NCI-H1930 (cell line): ENCODE results near the gene GLIS1.

Experiments
- DNase-seq, 2 experiments: peaks; one replicate each; lab custom pipeline; 2025; lab: John Stamatoyannopoulos, UW

GLIS1 gene

DNA sequence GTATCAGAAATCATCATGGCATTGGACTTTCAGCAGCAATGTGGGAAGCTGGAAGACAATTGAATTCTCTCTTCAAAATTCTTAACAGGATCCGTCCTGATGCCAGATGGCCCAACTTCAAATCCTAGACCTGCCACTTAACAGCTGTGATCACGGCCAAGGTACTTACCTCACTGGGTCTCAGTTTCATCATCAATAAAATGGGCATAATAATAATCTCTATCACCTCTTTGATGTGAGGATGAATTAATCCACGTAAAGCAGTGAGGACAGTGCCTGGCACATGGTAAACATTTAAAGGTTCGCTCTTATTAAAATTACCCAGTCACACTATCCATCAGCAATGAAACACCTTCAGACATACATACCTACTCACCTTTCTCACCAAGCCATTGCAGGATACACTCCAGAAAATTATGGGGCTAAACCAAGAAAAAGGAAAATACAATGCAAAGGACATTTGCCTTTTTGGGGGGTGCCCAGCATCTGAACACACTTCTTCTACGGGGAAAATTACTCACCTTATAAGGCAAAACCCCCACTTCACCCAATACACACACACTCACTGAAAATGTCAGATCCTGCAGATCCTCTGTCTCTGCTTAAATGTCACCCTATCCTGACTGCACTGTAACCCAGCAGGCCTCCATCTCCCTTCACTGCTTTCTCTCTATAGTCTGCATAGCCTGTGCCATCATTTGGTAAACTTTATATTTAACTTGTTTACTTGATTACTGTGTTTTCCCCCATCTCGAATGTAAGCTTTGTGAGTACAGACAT lies 21.7 kb downstream of the GLIS1 start:
- no peak for DNase-seq

DNA sequence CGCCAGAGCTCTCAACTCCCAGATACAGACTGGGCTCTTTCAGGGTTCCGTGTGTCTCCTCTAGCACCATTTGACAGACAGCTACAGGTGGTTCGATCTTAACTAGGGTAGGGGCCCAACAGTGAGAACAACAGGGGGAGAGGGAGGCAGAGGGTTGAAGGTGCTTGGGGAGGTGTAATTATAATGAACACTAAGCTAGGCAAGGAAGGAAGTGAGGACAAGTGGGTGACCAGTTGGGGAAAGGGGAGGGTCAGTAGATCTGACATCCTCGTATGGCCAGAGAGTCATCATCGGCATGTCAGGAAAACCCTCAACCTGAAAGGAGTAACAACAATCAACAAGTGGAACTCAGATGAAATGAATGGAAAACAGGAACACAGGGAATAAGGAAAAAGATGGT lies 22.8 kb downstream of the GLIS1 start:
- no peak for DNase-seq

DNA sequence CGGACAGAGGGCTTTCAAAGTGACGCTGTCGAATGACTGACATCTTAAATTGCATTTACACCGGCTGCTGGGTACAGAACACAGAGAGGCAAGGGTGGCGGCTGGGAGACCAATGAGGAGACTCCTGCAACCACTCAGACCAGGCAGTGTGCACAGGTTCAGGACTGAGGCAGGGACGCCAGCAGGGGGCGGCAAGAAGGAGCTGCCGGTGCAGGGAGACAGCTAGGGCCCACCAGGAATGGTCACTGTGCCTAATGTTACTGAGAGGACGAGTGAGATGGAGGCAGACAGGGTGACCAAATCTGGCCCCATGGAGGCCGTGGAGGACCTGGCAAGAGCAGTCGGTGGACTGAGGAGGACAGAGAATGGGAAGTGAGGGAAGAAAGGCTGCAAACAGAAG lies 23.5 kb downstream of the GLIS1 start:
- no peak for DNase-seq

DNA sequence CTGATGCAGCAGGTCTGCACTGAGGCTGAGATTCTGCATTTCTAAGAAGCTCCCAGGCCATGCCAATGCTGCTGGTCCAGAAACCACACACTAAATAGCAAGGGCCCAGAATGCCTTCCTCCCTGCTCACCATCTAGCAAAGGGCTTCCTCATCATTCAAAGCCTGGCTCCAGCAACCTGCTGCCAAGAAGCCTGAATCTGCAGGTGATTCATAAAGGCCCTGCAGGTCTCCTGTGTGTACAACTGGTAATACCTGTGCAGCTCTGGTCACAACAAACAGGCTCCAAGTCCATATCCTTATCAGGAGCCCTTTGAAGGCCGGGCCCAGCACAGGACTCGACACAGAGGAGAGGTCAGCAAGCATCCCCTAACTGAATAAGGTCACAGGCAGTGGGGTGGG lies 26.7 kb downstream of the GLIS1 start:
- no peak for DNase-seq

DNA sequence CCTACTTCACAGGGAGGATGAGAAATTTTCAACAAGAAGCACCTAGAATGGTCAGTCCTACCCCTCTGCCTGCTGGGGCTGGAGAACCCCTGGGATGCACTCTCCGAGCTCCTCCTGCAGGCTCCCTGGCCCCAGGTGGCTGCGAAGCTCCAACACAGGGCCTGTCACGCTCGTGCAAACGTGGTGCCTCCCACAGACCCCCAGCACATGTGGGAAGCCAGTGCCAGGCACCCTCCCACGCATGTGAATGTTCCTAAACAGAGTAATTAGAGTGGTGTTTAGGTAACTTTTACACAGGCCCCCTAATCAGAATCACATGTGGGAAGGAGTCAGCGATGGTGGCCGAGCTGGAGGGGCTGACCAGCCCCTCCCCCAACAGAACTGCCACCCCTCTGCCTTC lies 28.4 kb downstream of the GLIS1 start:
- DNase-seq = no peak

DNA sequence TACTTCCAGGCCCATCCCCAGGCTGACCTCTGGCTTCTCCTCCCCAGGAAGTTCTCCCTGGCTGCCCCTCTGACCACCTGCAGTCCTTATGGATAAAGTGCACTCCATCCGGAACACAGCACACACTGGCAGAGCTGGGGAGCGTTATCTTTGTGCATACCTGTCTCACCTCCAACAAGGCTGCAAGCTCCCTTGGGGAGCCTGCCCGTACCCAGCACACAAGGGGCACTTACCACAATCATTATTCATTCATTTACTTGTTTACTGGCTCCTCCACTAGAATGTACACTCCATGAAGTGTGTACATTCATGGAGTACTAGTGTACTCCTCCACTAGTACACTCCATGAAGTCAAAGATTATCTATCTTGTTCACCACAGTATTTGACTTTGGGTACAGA lies 30.3 kb downstream of the GLIS1 start:
- DNase-seq = no peak

DNA sequence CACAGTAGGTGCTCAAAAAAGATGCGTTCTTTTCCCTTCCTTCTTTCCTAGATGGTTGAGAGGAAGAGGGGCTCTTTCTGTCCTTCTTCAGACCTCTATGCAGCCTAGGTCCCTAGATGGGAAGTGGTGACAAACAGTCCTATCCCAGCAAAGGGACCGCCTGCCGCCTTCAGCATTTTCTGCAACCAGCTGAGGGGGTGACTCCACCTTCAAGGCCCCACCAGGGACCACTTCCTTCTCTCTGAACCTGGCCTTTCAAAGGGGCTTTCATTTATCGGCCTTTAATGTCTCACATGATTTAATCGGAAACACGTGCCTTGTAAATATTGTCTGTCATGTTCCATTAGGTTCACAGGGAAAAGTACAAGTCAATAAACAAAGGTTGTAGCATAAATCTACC lies 32.6 kb downstream of the GLIS1 start:
- DNase-seq = no peak

DNA sequence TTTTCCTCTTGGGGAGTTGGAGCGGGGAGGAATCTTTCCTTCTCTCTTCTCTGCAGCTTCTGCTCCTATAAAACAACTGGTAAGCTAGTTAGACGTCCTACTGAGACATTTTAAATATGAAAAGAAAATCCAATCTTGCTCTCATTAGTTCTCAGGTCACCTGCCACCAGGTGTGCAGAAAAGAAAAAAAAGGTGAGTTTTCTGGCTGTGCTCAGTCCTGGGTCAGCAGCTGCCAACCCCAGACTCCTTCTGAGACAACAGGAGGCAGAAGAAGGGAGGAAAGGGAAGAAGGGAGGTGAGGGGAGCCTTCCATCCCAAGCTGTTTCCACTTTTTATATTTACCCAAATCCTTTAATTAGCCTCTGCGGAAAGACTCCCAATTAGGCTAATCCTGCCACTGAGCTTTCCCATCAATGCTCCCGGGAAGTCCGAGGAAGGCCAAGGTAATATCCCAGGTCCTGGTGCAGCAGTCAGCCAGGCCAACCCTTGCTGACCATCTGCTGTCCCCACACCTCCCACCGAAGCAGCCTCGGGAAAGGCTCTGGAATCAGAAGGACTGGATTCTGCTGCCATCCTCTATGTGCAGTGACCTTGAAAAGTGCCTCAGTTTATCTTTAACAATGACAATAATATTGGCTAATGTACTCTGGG lies 33.4 kb downstream of the GLIS1 start:
- no peak for DNase-seq

DNA sequence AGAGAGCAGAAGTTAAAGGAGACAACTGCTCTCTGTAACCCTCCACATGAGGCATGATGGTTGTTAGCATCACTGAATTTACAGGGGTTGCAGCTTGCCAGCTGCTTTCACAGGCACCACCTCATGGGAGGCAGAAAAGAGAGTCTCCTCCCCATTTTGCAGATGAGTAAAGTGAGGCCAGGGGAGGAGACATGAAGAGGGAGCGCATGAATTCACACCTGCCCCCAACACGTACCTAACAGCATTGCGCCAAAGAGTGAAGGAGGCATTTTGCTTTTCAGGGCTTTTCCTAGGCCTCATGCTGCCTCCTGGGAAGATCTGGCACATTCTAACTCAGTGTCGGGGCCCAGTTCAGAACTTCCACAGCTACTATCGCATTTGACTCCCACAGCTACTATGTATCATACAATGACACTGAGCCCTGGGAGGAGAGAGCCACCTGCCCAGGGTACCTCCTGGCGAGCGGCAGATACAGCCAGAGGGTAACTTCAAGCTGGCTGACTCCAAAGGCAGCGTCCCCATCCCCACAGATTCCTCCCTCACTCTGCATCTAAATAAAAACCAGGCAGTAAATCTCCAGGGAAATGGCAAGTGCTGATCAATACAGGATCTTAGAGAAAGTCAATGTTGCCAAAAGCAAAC lies 34.0 kb downstream of the GLIS1 start:
- no peak for DNase-seq

DNA sequence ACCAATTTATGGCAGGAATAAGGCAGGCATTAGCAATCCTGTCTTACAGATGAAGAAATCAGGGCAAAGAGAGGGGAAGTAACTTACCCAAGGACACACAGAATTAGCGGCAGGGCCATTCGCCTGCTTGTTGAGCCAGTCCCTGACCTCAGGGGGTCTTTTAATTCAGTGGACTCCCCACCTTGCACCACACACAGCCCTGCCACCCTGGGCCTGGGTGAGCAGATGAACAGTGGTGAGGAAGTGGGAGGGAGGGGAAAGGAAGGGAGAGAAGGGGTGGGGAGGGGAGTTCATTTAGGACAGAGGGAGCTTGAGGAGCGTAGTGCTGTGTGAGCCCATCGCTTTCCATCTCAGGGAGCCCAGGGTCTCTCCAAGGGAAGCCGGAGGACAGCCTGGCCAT lies 34.7 kb downstream of the GLIS1 start:
- no peak for DNase-seq

DNA sequence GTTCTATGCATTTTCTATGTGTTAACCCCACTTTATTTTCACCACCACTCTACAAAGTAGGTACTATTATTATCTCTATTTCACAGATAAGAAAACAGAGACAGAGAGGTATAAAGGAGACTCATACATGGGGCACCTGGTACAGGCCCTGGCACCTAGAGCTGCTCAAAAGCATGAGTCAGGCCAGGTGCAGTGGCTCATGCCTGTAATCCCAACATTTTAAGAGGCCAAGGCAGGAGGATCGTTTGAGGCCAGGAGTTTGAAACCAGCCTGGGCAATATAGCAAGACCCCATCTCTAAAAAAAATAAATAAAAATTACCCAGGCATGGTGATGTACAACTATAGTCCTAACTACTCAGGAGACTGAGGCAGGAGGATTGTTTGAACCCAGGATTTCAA lies 35.8 kb downstream of the GLIS1 start:
- no peak for DNase-seq

DNA sequence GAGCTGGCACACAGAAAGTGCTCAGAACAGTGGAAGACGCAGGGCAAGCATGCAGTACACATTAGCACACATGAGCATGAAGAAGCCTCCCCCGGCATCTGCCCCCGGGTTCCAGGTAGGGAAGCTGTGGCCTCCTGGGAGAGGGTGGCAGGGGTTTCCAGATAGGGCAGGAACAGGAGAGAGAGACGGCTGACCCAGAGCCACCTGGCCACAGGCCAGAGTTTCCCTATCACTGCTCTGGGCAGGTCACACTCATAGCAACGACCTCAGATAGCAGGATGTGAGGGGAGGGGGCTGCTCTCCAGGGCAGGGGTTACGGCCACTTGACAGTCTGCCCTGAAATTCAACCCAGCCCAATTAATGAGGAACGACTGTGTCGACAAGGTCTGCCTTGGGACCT lies 36.6 kb downstream of the GLIS1 start:
- DNase-seq = no peak

DNA sequence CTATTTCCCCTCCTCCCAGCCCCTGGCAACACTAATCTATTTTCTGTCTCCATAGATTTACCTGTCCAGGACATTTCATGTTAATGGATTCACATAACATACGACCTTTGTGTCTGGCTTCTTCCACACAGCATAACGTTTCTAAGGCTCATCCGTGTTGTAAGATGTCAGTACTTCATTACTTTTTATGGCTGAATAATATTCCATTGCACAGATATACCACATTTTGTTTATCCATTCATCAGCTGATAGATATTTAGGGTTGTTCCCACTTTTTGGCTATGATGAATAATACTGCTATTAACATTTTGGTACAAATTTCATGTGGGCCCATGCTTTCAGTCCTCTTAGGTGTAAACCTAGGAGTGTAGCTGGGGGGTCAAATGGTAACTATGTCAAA lies 38.2 kb downstream of the GLIS1 start:
- no peak for DNase-seq

DNA sequence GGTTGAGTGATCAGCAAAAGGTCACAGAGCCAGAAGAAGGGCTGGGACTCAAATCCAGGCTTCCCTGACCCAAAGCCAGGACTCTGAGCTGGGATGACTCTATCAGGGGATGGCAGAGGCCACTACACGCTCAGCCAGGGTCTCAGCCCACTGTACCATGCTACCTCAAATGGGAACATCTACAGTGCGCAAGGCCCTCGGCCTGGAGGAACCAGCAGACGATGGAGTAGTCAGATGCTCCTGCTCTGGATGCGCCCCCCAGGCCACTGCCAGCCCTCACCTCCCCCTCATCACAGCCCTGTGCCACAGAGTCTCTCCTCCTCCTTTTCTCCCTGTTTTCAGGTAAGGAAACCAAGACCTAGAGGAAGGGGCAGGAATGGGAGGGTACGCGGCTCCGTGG lies 39.0 kb downstream of the GLIS1 start:
- DNase-seq = no peak

DNA sequence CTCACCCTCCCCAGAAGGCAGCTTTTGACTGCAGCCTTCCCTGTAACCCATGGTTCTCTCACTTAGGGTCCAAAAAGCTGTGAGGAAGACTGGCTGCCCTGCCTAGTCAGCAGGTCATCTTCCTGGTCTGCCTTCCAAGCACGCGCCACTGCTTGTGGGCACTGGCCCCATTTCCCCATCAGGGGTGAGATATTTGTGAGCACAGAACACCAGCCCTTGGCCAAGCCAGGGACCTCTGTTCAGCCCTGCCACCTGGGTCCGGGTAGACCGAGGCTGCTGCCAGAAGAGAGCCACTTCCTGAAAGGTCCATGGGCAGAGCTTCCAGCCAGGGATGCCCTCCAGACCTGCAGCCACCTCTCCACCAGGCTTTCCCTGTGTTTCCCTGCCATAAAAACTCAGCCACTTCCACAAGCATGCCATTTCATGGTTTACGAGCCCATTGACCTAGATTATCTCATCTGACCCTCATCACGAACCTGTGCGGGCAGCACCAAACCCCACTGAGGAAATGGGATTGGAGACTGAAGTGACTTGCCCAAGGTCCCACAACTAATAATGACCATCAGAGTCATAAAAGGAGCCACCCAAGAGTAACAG lies 40.5 kb downstream of the GLIS1 start:
- DNase-seq = no peak

DNA sequence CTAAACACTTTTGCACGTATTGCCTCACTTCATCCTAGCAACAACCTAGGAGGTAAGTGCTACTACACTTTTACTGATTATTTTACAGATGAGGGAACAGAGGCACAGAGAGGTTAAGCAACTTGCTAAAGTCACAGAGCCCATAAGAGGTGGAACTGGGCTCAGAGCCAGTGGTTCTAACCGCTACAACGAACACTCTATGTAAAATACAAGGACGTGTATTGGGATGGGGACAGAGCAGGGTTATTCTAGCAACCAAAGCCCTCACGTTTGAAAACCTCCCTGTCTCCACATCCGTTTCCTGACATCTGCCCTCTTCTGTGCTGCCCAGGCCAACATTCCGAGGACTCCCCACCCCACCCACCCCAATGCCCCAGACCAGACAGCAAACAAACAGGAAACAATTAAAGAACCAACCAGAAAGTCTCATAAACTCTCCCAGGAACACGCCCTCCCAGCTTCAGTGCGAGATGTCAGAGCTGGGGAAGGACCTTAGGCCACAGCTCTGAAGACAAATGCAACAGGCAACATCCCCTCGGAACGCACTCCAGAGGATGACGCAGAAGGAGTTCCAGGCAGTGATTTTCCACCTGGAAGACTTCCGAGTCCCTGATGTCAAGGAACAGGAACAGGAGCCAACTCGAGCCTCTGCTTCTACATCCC lies 41.1 kb downstream of the GLIS1 start:
- DNase-seq = no peak

DNA sequence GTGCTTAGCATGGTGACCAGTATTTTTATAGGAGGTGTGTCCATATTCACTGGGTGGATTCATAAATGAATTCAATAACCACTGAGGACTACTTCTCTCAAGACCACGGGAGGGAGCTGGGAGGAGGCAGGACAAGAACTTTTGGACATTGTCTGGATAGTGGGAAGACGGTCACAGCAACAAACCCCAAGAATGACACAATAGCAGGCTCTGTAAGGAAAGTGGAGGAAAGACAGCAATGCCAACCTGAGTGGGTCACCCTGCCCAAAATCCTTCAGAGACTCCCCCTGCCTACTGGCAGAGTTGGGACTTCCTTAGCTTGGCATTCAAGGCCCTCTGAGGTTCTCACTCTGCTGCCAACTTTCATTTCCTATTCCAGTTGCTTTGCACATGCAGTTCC lies 42.0 kb downstream of the GLIS1 start:
- no peak for DNase-seq

DNA sequence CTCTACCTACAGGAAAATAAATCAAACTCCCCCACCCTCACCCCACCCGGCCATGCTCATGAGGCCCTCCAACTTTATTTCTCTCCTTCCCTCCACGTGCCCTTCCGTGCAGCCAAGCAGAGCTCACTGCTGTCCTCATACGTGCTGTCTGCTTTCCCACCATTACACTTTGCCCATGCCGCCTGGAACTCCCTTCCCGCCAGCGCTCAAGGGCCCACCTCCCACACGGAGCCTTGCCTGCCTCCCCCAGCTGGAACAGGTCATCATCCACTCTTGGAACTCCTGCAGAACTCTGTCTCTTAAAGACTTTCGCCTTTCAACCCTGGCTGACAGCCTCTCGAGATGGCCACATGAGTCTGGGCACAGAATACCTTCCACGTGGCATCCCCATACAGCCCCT lies 42.4 kb downstream of the GLIS1 start:
- no peak for DNase-seq

DNA sequence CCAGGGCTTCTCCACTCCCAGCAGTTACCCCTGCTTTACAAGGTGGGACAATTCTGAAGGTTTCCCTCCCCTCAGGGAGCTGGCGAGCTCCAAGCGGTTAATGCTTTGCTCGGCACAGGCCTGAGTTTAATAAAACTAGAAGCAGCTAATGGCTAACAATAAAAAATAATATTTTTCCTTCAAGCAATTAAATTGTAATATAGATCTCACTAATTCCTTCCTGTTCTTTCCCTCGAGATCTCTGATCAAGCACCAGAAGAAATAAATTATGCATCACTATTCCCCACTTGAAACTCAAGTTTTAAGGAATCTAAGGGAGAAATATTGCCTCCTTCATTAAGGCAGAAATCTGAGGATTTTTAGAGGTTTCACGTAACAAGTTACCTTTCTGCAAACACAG lies 42.9 kb downstream of the GLIS1 start:
- no peak for DNase-seq

DNA sequence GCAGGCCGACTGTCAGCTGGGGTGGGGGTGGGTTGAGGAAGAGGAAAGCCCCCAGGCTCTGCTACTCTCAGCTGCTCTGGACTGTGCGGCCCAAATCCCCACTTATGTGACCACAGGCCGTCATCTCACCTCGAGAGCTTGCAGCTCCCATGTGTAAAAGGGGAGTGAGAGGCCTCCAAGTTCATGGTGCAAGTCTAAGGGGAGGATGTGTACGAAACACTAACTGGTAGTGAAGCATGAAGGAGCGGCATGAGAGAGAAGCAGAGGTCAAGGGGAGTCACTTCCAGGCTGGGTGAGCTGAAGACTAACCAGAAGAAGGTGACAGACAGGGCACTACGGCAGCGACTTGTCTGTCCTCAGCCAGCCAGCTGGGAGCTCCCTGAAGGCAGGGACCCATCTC lies 43.8 kb downstream of the GLIS1 start:
- DNase-seq = no peak

DNA sequence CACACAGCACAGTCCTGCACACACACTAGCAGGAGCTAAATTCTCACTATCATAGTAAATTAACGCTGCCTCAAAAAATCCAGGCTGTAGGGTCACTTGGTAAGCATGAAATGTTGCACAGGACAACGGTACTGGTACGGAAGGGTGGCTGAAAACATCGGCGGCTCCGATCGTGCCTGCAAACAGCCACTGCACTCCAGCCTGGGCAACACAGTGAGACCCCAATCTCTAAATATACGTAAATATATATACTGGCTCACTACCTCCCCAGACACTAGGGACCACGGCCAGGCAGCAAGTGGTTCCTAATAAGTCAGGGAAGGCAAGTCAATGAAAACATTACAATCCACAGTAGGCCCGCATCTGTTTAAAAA lies 44.3 kb downstream of the GLIS1 start:
- no peak for DNase-seq
